Measurements from ENCODE around the gene RAB1A. TPM values are rescaled to one million over a fixed set of nuclear protein-coding genes. Genes with fewer than 3 reads are reported as not detected.
"Not testable (repeated sequence)": the region's sequence is repeated elsewhere in the genome, so short reads cannot be mapped to it uniquely, and the experiment has no call there.

Gene RAB1A
- total RNA-seq: 10 to 100 TPM; 84.7 to 85.8 TPM

- ChIA-PET POLR2A (interaction anchor here (0.6 to 1.8 kb wide), 13 partner anchors 11 to 523 kb away, joined by 3 to 18 read pairs (median 4); partner anchors contain the start of genes ACTR2, CEP68 and SLC1A4), CTCF (interaction anchor here (0.8 to 1.2 kb wide), 6 partner anchors 10 to 99 kb away, joined by 3 to 4 read pairs (median 3); no protein-coding TSS in a partner anchor)
Observed at GRCh38 chr2:65129826-65130663, at the start of gene RAB1A. Gene RAB1A (minus strand): TSS chr2:65130106. CDS start chr2:65129915, 191 bp downstream.

- CTCF ChIA-PET: interaction anchor here (1.5 kb wide), 1 partner anchor 113 kb away, joined by 7 read pairs; no protein-coding TSS in a partner anchor
- POLR2A ChIA-PET: no interaction called here
Observed at GRCh38 chr2:65177751-65178442, 48.0 kb upstream of the RAB1A start.

- ChIA-PET CTCF (interaction anchor here (1.3 kb wide), 1 partner anchor 11 kb away, joined by 4 read pairs; no protein-coding TSS in a partner anchor), POLR2A (interaction anchor here (0.6 kb wide), 1 partner anchor 49 kb away, joined by 3 read pairs; no protein-coding TSS in a partner anchor)
Observed at GRCh38 chr2:65175894-65176530, 46.1 kb upstream of the RAB1A start.

GRCh38 chr2:65174031-65174430, 44.1 kb upstream of the RAB1A start:
- CTCF ChIA-PET: interaction anchor here (1.2 kb wide), 1 partner anchor 109 kb away, joined by 3 read pairs; no protein-coding TSS in a partner anchor

GRCh38 chr2:65172994-65173790, 43.3 kb upstream of the RAB1A start:
- POLR2A ChIA-PET: no interaction called here
- CTCF ChIA-PET: no interaction called here

More at GRCh38 chr2:65174031-65174430, 44.1 kb upstream of the RAB1A start:
- POLR2A ChIA-PET: not testable (repeated sequence)

- CTCF ChIA-PET: interaction anchor here (1.0 to 3.3 kb wide), 3 partner anchors 91 to 106 kb away, joined by 3 to 27 read pairs (median 3); no protein-coding TSS in a partner anchor
- POLR2A ChIA-PET: not testable (repeated sequence)
Observed at GRCh38 chr2:65170611-65171477, 40.9 kb upstream of the RAB1A start.

GRCh38 chr2:65169760-65170136, 39.8 kb upstream of the RAB1A start:
- ChIA-PET CTCF (interaction anchor here (0.7 to 3.3 kb wide), 6 partner anchors 59 to 252 kb away, joined by 3 to 27 read pairs (median 6); no protein-coding TSS in a partner anchor), POLR2A (interaction anchor here (0.7 kb wide), 1 partner anchor 9 kb away, joined by 4 read pairs; no protein-coding TSS in a partner anchor)

- POLR2A ChIA-PET: no interaction called here
- CTCF ChIA-PET: no interaction called here
Observed at GRCh38 chr2:65165558-65165957, 35.7 kb upstream of the RAB1A start.

- POLR2A ChIA-PET: no interaction called here
- CTCF ChIA-PET: interaction anchor here (2.6 kb wide), 1 partner anchor 100 kb away, joined by 8 read pairs; no protein-coding TSS in a partner anchor
Observed at GRCh38 chr2:65164426-65164891, 34.6 kb upstream of the RAB1A start.

- ChIA-PET CTCF (no interaction called here), POLR2A (no interaction called here)
Observed at GRCh38 chr2:65161551-65162100, 31.7 kb upstream of the RAB1A start.

GRCh38 chr2:65159906-65160305, 30.0 kb upstream of the RAB1A start:
- POLR2A ChIA-PET: interaction anchor here (0.7 kb wide), 1 partner anchor 110 kb away, joined by 3 read pairs; no protein-coding TSS in a partner anchor
- CTCF ChIA-PET: no interaction called here

- POLR2A ChIA-PET: no interaction called here
- CTCF ChIA-PET: interaction anchor here (0.6 to 1.0 kb wide), 2 partner anchors 28 to 370 kb away, joined by 3 to 6 read pairs; no protein-coding TSS in a partner anchor
Observed at GRCh38 chr2:65159261-65159660, 29.4 kb upstream of the RAB1A start.

GRCh38 chr2:65158557-65158956, 28.7 kb upstream of the RAB1A start:
- ChIA-PET CTCF (interaction anchor here (1.0 kb wide), 1 partner anchor 28 kb away, joined by 3 read pairs; no protein-coding TSS in a partner anchor), POLR2A (interaction anchor here (0.9 kb wide), 1 partner anchor 505 kb away, joined by 4 read pairs; the partner anchor contains the start of gene SERTAD2)

GRCh38 chr2:65157856-65158255, 27.9 kb upstream of the RAB1A start:
- CTCF ChIA-PET: interaction anchor here (1.5 kb wide), 1 partner anchor 93 kb away, joined by 4 read pairs; no protein-coding TSS in a partner anchor
- POLR2A ChIA-PET: interaction anchor here (0.9 kb wide), 1 partner anchor 504 kb away, joined by 4 read pairs; the partner anchor contains the start of gene SERTAD2

- POLR2A ChIA-PET: no interaction called here
Observed at GRCh38 chr2:65156041-65156440, 26.1 kb upstream of the RAB1A start.

GRCh38 chr2:65153515-65153914, 23.6 kb upstream of the RAB1A start:
- POLR2A ChIA-PET: no interaction called here
- CTCF ChIA-PET: no interaction called here

More at GRCh38 chr2:65156041-65156440, 26.1 kb upstream of the RAB1A start:
- CTCF ChIA-PET: interaction anchor here (1.2 kb wide), 1 partner anchor 13 kb away, joined by 3 read pairs; no protein-coding TSS in a partner anchor

- CTCF ChIA-PET: no interaction called here
- POLR2A ChIA-PET: no interaction called here
Observed at GRCh38 chr2:65146078-65146477, 16.2 kb upstream of the RAB1A start.

All from activated CD8-positive, alpha-beta memory T cell treated with anti-CD3 and anti-CD28 coated beads for 36 hours (primary cell).